Panc1 (cell line): ENCODE data around the gene DUT.

Experiments
- CTCF ChIP-seq: fragments of 450-650 bp; IDR thresholded peaks from 2 replicates; pipeline ENCODE4 v1.5.1; 2017; ENCODE audit warnings: mild to moderate bottlenecking
- POLR2AphosphoS5 ChIP-seq: IDR thresholded peaks from 2 replicates; pipeline ENCODE4 v1.6.1; 2012; ENCODE audit warnings: mild to moderate bottlenecking, low read depth, low read length, moderate library complexity
- REST ChIP-seq, 2 experiments: IDR thresholded peaks; 2 replicates each; pipeline ENCODE4 v1.6.1; 2011 to 2012; ENCODE audit warnings: low read depth in 2 of 2, control low read depth in 1 of 2, low read length in 1 of 2, mild to moderate bottlenecking in 1 of 2, moderate library complexity in 1 of 2; ENCODE audit not compliant: insufficient read depth in 1 of 2
- SIN3A ChIP-seq: IDR thresholded peaks from 2 replicates; pipeline ENCODE4 v1.6.1; 2012; ENCODE audit warnings: low read depth, mild to moderate bottlenecking, low read length, moderate library complexity, borderline replicate concordance; ENCODE audit not compliant: insufficient read depth

GRCh38 chr15:48354694-48355303, 23.6 kb downstream of the DUT start:
- TF ChIP-seq CTCF = no peak
- no peak for TF ChIP-seq REST (IDR thresholded peaks at IDR 0.05; ENCODE audit: insufficient read depth in 1 of 2, low read depth in 2 of 2, low read length in 1 of 2)
- no peak for TF ChIP-seq POLR2AphosphoS5
- no peak for TF ChIP-seq SIN3A
